ENCODE data around the gene KRT5. TPM values are rescaled to one million over a fixed set of nuclear protein-coding genes. Genes with fewer than 3 reads are reported as not detected.
"Not testable (repeated sequence)": the region's sequence is repeated elsewhere in the genome, so short reads cannot be mapped to it uniquely, and the experiment has no call there.

Gene KRT5
- total and polyA plus RNA-seq, 4 donors, result 15.8 to 49.4 (median 33.7) TPM

GRCh38 chr12:52502877-52503276 is 17.3 kb downstream of the KRT5 start:
- Histone ChIP-seq H3K9me3 (ENCODE audit: control insufficient read depth in 4 of 4, insufficient read depth in 3 of 4, low read length in 3 of 4) (no peaks in the 10 kb centered on the region), H3K36me3 (ENCODE audit: control insufficient read depth in 4 of 4, insufficient read depth in 4 of 4, low read length in 4 of 4) (no peaks in the 10 kb centered on the region), H3K27me3 (ENCODE audit: control insufficient read depth in 3 of 3, insufficient read depth in 3 of 3, low read length in 2 of 3) (peaks cover 0 to 3% (median 0%) of the 10 kb centered on the region in 3 donors), H3K9ac (ENCODE audit: insufficient read depth in 1 of 2, low read length in 2 of 2) (no peak overlapping the region), H3K27ac (ENCODE audit: low read depth in 1 of 2, low read length in 1 of 2) (no peak overlapping the region), H3K4me3 (no peak overlapping the region), H3K4me1 (ENCODE audit: control insufficient read depth in 5 of 5, insufficient read depth in 5 of 5, low read length in 5 of 5) (no peaks in the 10 kb centered on the region)
- DNase-seq (no peak), ATAC-seq (ENCODE audit: insufficient read depth, low FRiP score) (no peak)
- 88 to 90% methylated on average over 1 of the region's 1 CpG for WGBS, 2 donors
- TF ChIP-seq CTCF (IDR thresholded peaks at IDR 0.05; ENCODE audit: control extremely low read depth, extremely low read depth), result no peak

GRCh38 chr12:52501490-52501889 is 18.7 kb downstream of the KRT5 start:
- H3K9ac ChIP-seq (ENCODE audit: insufficient read depth in 1 of 2, low read length in 2 of 2), result no peak overlapping the region
- no peaks in the 10 kb centered on the region for H3K9me3 ChIP-seq (ENCODE audit: control insufficient read depth in 4 of 4, insufficient read depth in 3 of 4, low read length in 3 of 4)
- 79 to 81% methylated on average over 7 of the region's 7 CpGs for WGBS, 2 donors
- H3K27ac ChIP-seq (ENCODE audit: low read depth in 1 of 2, low read length in 1 of 2), result no peak overlapping the region
- peaks cover 0 to 3% (median 0%) of the 10 kb centered on the region in 3 donors for H3K27me3 ChIP-seq (ENCODE audit: control insufficient read depth in 3 of 3, insufficient read depth in 3 of 3, low read length in 2 of 3)
- no peaks in the 10 kb centered on the region for H3K36me3 ChIP-seq (ENCODE audit: control insufficient read depth in 4 of 4, insufficient read depth in 4 of 4, low read length in 4 of 4)
- no peaks in the 10 kb centered on the region for H3K4me1 ChIP-seq (ENCODE audit: control insufficient read depth in 5 of 5, insufficient read depth in 5 of 5, low read length in 5 of 5)
- TF ChIP-seq CTCF (IDR thresholded peaks at IDR 0.05; ENCODE audit: control extremely low read depth, extremely low read depth), result no peak
- no peak for ATAC-seq (ENCODE audit: insufficient read depth, low FRiP score)
- no peak for DNase-seq
- H3K4me3 ChIP-seq, result no peak overlapping the region

- DNase-seq; H3K4me1 ChIP-seq (ENCODE audit: control insufficient read depth in 5 of 5, insufficient read depth in 5 of 5, low read length in 5 of 5); H3K9me3 ChIP-seq (ENCODE audit: control insufficient read depth in 4 of 4, insufficient read depth in 3 of 4, low read length in 3 of 4); H3K36me3 ChIP-seq (ENCODE audit: control insufficient read depth in 4 of 4, insufficient read depth in 4 of 4, low read length in 4 of 4); H3K27ac ChIP-seq (ENCODE audit: low read depth in 1 of 2, low read length in 1 of 2); H3K4me3 ChIP-seq; ATAC-seq (ENCODE audit: insufficient read depth, low FRiP score); H3K27me3 ChIP-seq (ENCODE audit: control insufficient read depth in 3 of 3, insufficient read depth in 3 of 3, low read length in 2 of 3); H3K9ac ChIP-seq (ENCODE audit: insufficient read depth in 1 of 2, low read length in 2 of 2): not testable (repeated sequence)
- WGBS, 2 donors, result 78 to 90% methylated on average over 6 of the region's 6 CpGs
Observed at GRCh38 chr12:52500574-52500973, 19.6 kb downstream of the KRT5 start.

GRCh38 chr12:52499806-52500560 is 20.2 kb downstream of the KRT5 start:
- WGBS, 2 donors, result 86 to 89% methylated on average over 5 of the region's 5 CpGs
- H3K9me3 ChIP-seq (ENCODE audit: control insufficient read depth in 4 of 4, insufficient read depth in 3 of 4, low read length in 3 of 4), result no peaks in the 10 kb centered on the region
- DNase-seq (no peak), ATAC-seq (ENCODE audit: insufficient read depth, low FRiP score) (no peak)
- H3K4me3 ChIP-seq, result no peak overlapping the region
- no peak for TF ChIP-seq CTCF (IDR thresholded peaks at IDR 0.05; ENCODE audit: control extremely low read depth, extremely low read depth)
- no peak overlapping the region for H3K27ac ChIP-seq (ENCODE audit: low read depth in 1 of 2, low read length in 1 of 2)
- no peak overlapping the region for H3K9ac ChIP-seq (ENCODE audit: insufficient read depth in 1 of 2, low read length in 2 of 2)
- no peaks in the 10 kb centered on the region for H3K27me3 ChIP-seq (ENCODE audit: control insufficient read depth in 3 of 3, insufficient read depth in 3 of 3, low read length in 2 of 3)
- no peaks in the 10 kb centered on the region for H3K4me1 ChIP-seq (ENCODE audit: control insufficient read depth in 5 of 5, insufficient read depth in 5 of 5, low read length in 5 of 5)
- no peaks in the 10 kb centered on the region for H3K36me3 ChIP-seq (ENCODE audit: control insufficient read depth in 4 of 4, insufficient read depth in 4 of 4, low read length in 4 of 4)

Data from lung (tissue), 12 donors.